GM12878 (cell line): Measurements from ENCODE around the gene CLCNKB. TPM values are rescaled to one million over a fixed set of nuclear protein-coding genes. Genes with fewer than 3 reads are reported as not detected.

Experiments
- ATAC-seq: fragments of 200-7000 bp; cut with Tn5 transposase; 3 replicates; pipeline ENCODE4 v1.9.1; 2020; ENCODE audit warnings: mild to moderate bottlenecking, moderate library complexity
- BruUV-seq: library from RNA; stranded (reverse); fragments of 400-500 nt; replicated peaks from 2 replicates; lab custom pipeline; 2021; lab: Mats Ljungman, UMichigan
- CTCF ChIA-PET: fragments of 300-600 bp; sonication (Branson Sonifier 250); formaldehyde crosslinking; extraction: SDS; loops from one replicate; lab custom pipeline; 2021; ENCODE audit warnings: inconsistent platforms; lab: Yijun Ruan, JAX
- POLR2A ChIA-PET: fragments of 350-600 bp; formaldehyde crosslinking; extraction: SDS; loops from one replicate; lab custom pipeline; 2021; ENCODE audit warnings: inconsistent platforms; lab: Charles Lee
- RAD21 ChIA-PET: fragments of 300-600 bp; sonication (Branson Sonifier 250); formaldehyde crosslinking; loops from one replicate; lab custom pipeline; 2023; ENCODE audit warnings: antibody characterized with exemption; ENCODE audit not compliant: unreplicated experiment; lab: Charles Lee
- SMC1A ChIA-PET: fragments of 300-600 bp; sonication (Branson Sonifier 250); formaldehyde crosslinking; loops from one replicate; lab custom pipeline; 2023; ENCODE audit not compliant: unreplicated experiment, uncharacterized antibody; lab: Charles Lee
- DNase-seq: peaks from one replicate; pipeline ENCODE4 v3.0.0-alpha.2; 2011; ENCODE audit warnings: low read depth, low spot score
- FAIRE-seq: peaks from 3 replicates; lab custom pipeline; 2011; peaks lifted over from hg19 to GRCh38; lab: Jason Lieb, UNC
- H2AFZ ChIP-seq: 2 replicates; pipeline ENCODE4 v1.6.0; 2011; ENCODE audit warnings: low read depth, low read length, control low read depth; ENCODE audit not compliant: control insufficient read depth
- H3K27ac ChIP-seq: 2 replicates; pipeline ENCODE4 v1.5.1; 2011; ENCODE audit warnings: control low read depth; ENCODE audit not compliant: control insufficient read depth, insufficient read depth
- H3K27me3 ChIP-seq, 2 experiments: replicated peaks in 1 of 2; 2 replicates each; pipeline versions ENCODE4 v1.6.0 to v1.6.1; 2011; ENCODE audit warnings: low read length in 1 of 2; ENCODE audit not compliant: control insufficient read depth in 2 of 2, insufficient read depth in 2 of 2
- H3K36me3 ChIP-seq, 2 experiments: 2 replicates each; pipeline ENCODE4 v1.5.1; 2011; ENCODE audit warnings: low read length in 1 of 2; ENCODE audit not compliant: control insufficient read depth in 2 of 2, insufficient read depth in 2 of 2
- H3K4me1 ChIP-seq: 2 replicates; pipeline ENCODE4 v1.6.1; 2011; ENCODE audit warnings: mild to moderate bottlenecking, low read length, moderate library complexity, mixed read lengths; ENCODE audit not compliant: control insufficient read depth, insufficient read depth
- H3K4me2 ChIP-seq: 2 replicates; pipeline ENCODE4 v1.6.0; 2011; ENCODE audit warnings: control low read depth; ENCODE audit not compliant: control insufficient read depth, insufficient read depth
- H3K4me3 ChIP-seq: fragments of 200-600 bp; sonication (generic); 2 replicates; pipeline ENCODE4 v1.5.1; 2016
- H3K79me2 ChIP-seq: 2 replicates; pipeline ENCODE4 v1.6.0; 2011; ENCODE audit warnings: low read length; ENCODE audit not compliant: control insufficient read depth, insufficient read depth
- H3K9ac ChIP-seq: 2 replicates; pipeline ENCODE4 v1.8.0; 2011; ENCODE audit warnings: low read length, control low read depth, mixed read lengths; ENCODE audit not compliant: control insufficient read depth, insufficient read depth
- H3K9me3 ChIP-seq: replicated peaks from 3 replicates; pipeline ENCODE4 v1.5.1; 2011; ENCODE audit warnings: mild to moderate bottlenecking, low read length; ENCODE audit not compliant: control insufficient read depth, insufficient read depth
- H4K20me1 ChIP-seq: 2 replicates; pipeline ENCODE4 v1.6.0; 2011; ENCODE audit not compliant: control insufficient read depth, insufficient read depth
- ATF2 ChIP-seq: IDR thresholded peaks from 2 replicates; pipeline ENCODE4 v1.6.1; 2012; ENCODE audit warnings: low read length, inconsistent platforms
- BMI1 ChIP-seq: fragments of 450-650 bp; IDR thresholded peaks from 2 replicates; pipeline ENCODE4 v1.6.1; 2016; ENCODE audit warnings: mild to moderate bottlenecking, moderate library complexity, borderline replicate concordance
- ESRRA ChIP-seq: IDR thresholded peaks from 2 replicates; pipeline ENCODE4 v1.6.1; 2012; ENCODE audit warnings: mild to moderate bottlenecking, low read length, improper control_type of control experiment
- ETV6 ChIP-seq, 2 experiments: fragments of 450-650 bp in 1 of 2; IDR thresholded peaks in 1 of 2; conservative IDR thresholded peaks in 1 of 2; 2 replicates each; pipeline ENCODE4 v1.6.1; 2014; ENCODE audit warnings: antibody characterized with exemption in 1 of 2, borderline replicate concordance in 1 of 2, low read depth in 1 of 2, mild to moderate bottlenecking in 1 of 2, moderate library complexity in 1 of 2
- EZH2 ChIP-seq: IDR thresholded peaks from 2 replicates; pipeline ENCODE4 v1.6.1; 2012; ENCODE audit warnings: low read depth, mild to moderate bottlenecking, control low read depth, inconsistent platforms, low read length, borderline replicate concordance; ENCODE audit not compliant: control insufficient read depth
- MTA3 ChIP-seq: IDR thresholded peaks from 2 replicates; pipeline ENCODE4 v1.6.1; 2012; ENCODE audit warnings: low read length, inconsistent platforms, borderline replicate concordance
- MYC ChIP-seq: IDR thresholded peaks from 2 replicates; pipeline ENCODE4 v1.6.1; 2011; ENCODE audit warnings: mild to moderate bottlenecking, low read length, moderate library complexity, inconsistent platforms; ENCODE audit not compliant: insufficient read depth, insufficient replicate concordance, insufficient read length, severe bottlenecking
- NBN ChIP-seq: fragments of 450-650 bp; IDR thresholded peaks from 2 replicates; pipeline ENCODE4 v1.6.1; 2016
- NFIC ChIP-seq: IDR thresholded peaks from 2 replicates; pipeline ENCODE4 v1.6.1; 2012; ENCODE audit warnings: low read depth, mild to moderate bottlenecking, inconsistent platforms, low read length, moderate library complexity
- NFXL1 ChIP-seq: fragments of 450-650 bp; IDR thresholded peaks from 2 replicates; pipeline ENCODE4 v1.6.1; 2017; ENCODE audit warnings: antibody characterized with exemption, mild to moderate bottlenecking, borderline replicate concordance
- NR2F1 ChIP-seq: fragments of 450-650 bp; conservative IDR thresholded peaks from 2 replicates; pipeline ENCODE4 v1.6.1; 2017; ENCODE audit warnings: mild to moderate bottlenecking
- SMC3 ChIP-seq: IDR thresholded peaks from 2 replicates; pipeline ENCODE4 v1.6.1; 2011; ENCODE audit warnings: low read length, improper control_type of control experiment, borderline replicate concordance
- SUZ12 ChIP-seq: fragments of 200-600 bp; sonication (generic); IDR thresholded peaks from one replicate; pipeline ENCODE4 v1.6.1; 2018; ENCODE audit warnings: antibody characterized with exemption, mild to moderate bottlenecking; ENCODE audit not compliant: unreplicated experiment
- YBX1 ChIP-seq: fragments of 450-650 bp; IDR thresholded peaks from 2 replicates; pipeline ENCODE4 v1.6.1; 2016; ENCODE audit warnings: antibody characterized with exemption
- WGBS: methylation state at CpG from one replicate; pipeline ENCODE4 v1.1.6; 2016; ENCODE audit warnings: low lambda C conversion rate; ENCODE audit not compliant: insufficient replicate concordance, insufficient coverage; ENCODE audit errors: missing lambda C conversion rate; 5-methylcytosine and 5-hydroxymethylcytosine counted together
- in situ Hi-C: fragments of 300-500 bp; cut with MboI; formaldehyde crosslinking; loops from 9 replicates; pipeline ENCODE4 v1.14.3; 2018; ENCODE audit warnings: mixed read lengths
- intact Hi-C: fragments of 100-400 bp; cut with micrococcal nuclease; formaldehyde crosslinking; loops from one replicate; pipeline ENCODE4 v1.14.2; 2022; ENCODE audit not compliant: unreplicated experiment
- polyA plus RNA-seq, 11 experiments: library from polyadenylated mRNA; depleted of rRNA in 4 of 11; unstranded in 6 of 11; stranded (reverse) in 5 of 11; fragments of >200 nt; fragmentation: Nextera tagmentation in 4 of 11; fragmentation: Illumina TruSeq in 1 of 11; extraction: Ambion mirVana in 4 of 11; extraction: Trizol in 1 of 11; gene quantifications; 1 replicate in 1 of 11; 2 replicates in 10 of 11; pipeline versions ENCODE4 v1.2.1 to v1.2.3, GENCODE V29; 2011 to 2016; ENCODE audit warnings: inconsistent platforms in 2 of 11, missing spikeins in 2 of 11, low read depth in 1 of 11
- total RNA-seq, 4 experiments: library from RNA; depleted of rRNA in 3 of 4; stranded (reverse); fragments of >200 nt in 3 of 4; fragmentation: Illumina TruSeq in 1 of 4; extraction: Trizol in 1 of 4; gene quantifications; 2 replicates each; pipeline versions ENCODE4 v1.2.1 to v1.2.3, GENCODE V29; 2013 to 2021
- TF ChIP-seq, protein P1 (sequence below): fragments of 450-650 bp; formaldehyde crosslinking; IDR thresholded peaks from 2 replicates; pipeline ENCODE4 v1.5.0; 2022; ENCODE audit warnings: mild to moderate bottlenecking, missing genetic modification characterization
- TF ChIP-seq, protein P2 (sequence below): fragments of 450-650 bp; IDR thresholded peaks from 2 replicates; pipeline ENCODE4 v1.6.1; 2018; ENCODE audit warnings: borderline replicate concordance, mild to moderate bottlenecking; ENCODE audit not compliant: partially characterized antibody

Gene CLCNKB
- total and polyA plus RNA-seq, 10 of the 15 experiments (the other 5 are each of a cell fraction or from before 2014, with no cell fraction given), result 0.05 TPM; not detected in 9

DNA sequence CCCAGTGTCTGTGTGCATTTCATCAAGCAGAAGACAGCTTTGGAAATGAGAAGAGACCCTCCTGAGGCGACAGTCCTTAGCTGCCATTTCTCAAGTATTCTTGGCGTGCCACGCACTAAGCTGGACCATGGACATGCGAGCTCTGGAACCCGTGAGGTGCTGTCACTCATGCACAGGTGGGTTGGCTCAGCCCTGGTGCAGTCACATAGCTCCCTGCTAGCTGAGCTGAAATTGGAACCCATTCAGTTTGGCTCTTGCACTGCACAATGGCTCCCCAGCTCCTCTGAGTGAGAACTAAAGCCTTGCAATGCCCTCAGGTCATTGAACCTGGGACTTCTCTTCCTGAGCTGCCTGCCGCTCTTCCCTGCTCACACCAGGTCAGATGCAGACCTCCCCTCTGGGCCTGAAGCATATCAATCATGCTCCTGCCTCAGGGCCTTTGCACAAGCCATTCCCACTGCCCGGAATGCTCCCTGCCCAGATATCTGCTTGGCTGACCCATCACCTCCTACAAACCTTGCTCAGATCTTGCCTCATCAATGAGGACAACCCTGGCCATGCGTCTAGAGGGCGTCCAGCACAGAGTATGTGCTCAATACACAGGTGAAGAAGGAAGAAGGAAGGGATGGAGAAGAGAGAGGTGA is 45.8 kb upstream of the CLCNKB start:
- intact Hi-C loops, result no loop called here
- ChIA-PET CTCF (interaction anchor here (0.9 to 2.1 kb wide), 6 partner anchors 10 to 206 kb away, joined by 3 to 8 read pairs (median 5); no protein-coding TSS in a partner anchor), RAD21 (interaction anchor here (1.3 to 1.6 kb wide), 2 partner anchors 10 to 182 kb away, joined by 3 to 5 read pairs; no protein-coding TSS in a partner anchor), SMC1A (interaction anchor here (0.5 to 2.4 kb wide), 7 partner anchors 8 to 204 kb away, joined by 3 to 8 read pairs (median 4); no protein-coding TSS in a partner anchor), POLR2A (interaction anchor here (0.5 to 0.7 kb wide), 3 partner anchors 22 to 197 kb away, joined by 3 to 5 read pairs (median 3); no protein-coding TSS in a partner anchor)
- Histone ChIP-seq H4K20me1 (no peaks in the 10 kb centered on the region; the same call in 1 of the 2 replicates), H3K4me3 (no peak overlapping the region), H3K36me3 (no peaks in the 10 kb centered on the region), H3K27ac (no peak overlapping the region), H2AFZ (no peak overlapping the region), H3K27me3 (no peaks in the 10 kb centered on the region), H3K9me3 (no peaks in the 10 kb centered on the region), H3K9ac (no peak overlapping the region), H3K4me2 (no peak overlapping the region), H3K4me1 (no peaks in the 10 kb centered on the region), H3K79me2 (no peaks in the 10 kb centered on the region)
- FAIRE-seq, result no peak
- in situ Hi-C loops, result no loop called here
- no peak for DNase-seq
- WGBS, result 38% methylated on average over 9 of the region's 9 CpGs
- ATAC-seq, result no peak
- no TSS peak for BruUV-seq
- TF ChIP-seq NBN (no peak), BMI1 (no peak), NR2F1 (no peak), MYC (no peak), ATF2 (no peak), NFIC (no peak), ESRRA (no peak), MTA3 (no peak), SMC3 (no peak), SUZ12 (no peak), NFXL1 (no peak), EZH2 (no peak), YBX1 (no peak), ETV6 (conservative IDR thresholded peaks at IDR 0.05 in 1 of 2, IDR thresholded peaks at IDR 0.05 in 1 of 2; ENCODE audit: borderline replicate concordance in 1 of 2, low read depth in 1 of 2) (no peak)
- TF ChIP-seq, protein P1, sequence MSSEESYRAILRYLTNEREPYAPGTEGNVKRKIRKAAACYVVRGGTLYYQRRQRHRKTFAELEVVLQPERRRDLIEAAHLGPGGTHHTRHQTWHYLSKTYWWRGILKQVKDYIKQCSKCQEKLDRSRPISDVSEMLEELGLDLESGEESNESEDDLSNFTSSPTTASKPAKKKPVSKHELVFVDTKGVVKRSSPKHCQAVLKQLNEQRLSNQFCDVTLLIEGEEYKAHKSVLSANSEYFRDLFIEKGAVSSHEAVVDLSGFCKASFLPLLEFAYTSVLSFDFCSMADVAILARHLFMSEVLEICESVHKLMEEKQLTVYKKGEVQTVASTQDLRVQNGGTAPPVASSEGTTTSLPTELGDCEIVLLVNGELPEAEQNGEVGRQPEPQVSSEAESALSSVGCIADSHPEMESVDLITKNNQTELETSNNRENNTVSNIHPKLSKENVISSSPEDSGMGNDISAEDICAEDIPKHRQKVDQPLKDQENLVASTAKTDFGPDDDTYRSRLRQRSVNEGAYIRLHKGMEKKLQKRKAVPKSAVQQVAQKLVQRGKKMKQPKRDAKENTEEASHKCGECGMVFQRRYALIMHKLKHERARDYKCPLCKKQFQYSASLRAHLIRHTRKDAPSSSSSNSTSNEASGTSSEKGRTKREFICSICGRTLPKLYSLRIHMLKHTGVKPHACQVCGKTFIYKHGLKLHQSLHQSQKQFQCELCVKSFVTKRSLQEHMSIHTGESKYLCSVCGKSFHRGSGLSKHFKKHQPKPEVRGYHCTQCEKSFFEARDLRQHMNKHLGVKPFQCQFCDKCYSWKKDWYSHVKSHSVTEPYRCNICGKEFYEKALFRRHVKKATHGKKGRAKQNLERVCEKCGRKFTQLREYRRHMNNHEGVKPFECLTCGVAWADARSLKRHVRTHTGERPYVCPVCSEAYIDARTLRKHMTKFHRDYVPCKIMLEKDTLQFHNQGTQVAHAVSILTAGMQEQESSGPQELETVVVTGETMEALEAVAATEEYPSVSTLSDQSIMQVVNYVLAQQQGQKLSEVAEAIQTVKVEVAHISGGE, result no peak
- TF ChIP-seq, protein P2, sequence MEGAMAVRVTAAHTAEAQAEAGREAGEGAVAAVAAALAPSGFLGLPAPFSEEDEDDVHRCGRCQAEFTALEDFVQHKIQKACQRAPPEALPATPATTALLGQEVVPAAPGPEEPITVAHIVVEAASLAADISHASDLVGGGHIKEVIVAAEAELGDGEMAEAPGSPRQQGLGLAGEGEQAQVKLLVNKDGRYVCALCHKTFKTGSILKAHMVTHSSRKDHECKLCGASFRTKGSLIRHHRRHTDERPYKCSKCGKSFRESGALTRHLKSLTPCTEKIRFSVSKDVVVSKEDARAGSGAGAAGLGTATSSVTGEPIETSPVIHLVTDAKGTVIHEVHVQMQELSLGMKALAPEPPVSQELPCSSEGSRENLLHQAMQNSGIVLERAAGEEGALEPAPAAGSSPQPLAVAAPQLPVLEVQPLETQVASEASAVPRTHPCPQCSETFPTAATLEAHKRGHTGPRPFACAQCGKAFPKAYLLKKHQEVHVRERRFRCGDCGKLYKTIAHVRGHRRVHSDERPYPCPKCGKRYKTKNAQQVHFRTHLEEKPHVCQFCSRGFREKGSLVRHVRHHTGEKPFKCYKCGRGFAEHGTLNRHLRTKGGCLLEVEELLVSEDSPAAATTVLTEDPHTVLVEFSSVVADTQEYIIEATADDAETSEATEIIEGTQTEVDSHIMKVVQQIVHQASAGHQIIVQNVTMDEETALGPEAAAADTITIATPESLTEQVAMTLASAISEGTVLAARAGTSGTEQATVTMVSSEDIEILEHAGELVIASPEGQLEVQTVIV, result no peak
